A549 (cell line): ENCODE data around the gene GCK. TPM values are rescaled to one million over a fixed set of nuclear protein-coding genes. Genes with fewer than 3 reads are reported as not detected.

Experiments
- ATAC-seq, 2 experiments: fragments of 200-7000 bp in 1 of 2; fragments of >200 bp in 1 of 2; cut with Nextera tagmentation in 1 of 2; cut with Tn5 transposase in 1 of 2; 3 replicates each; pipeline versions ENCODE4 v1.8.0 to v1.9.1; 2018 to 2020; ENCODE audit warnings: mild to moderate bottlenecking in 1 of 2, moderate library complexity in 1 of 2
- CTCF ChIA-PET: fragments of 300-600 bp; sonication (Branson Sonifier 250); formaldehyde crosslinking; extraction: SDS; loops from one replicate; lab custom pipeline; 2021; ENCODE audit warnings: antibody characterized with exemption, inconsistent platforms; lab: Yijun Ruan, JAX
- POLR2A ChIA-PET: fragments of 350-600 bp; formaldehyde crosslinking; extraction: SDS; loops from one replicate; lab custom pipeline; 2021; ENCODE audit warnings: antibody characterized with exemption, inconsistent platforms; lab: Yijun Ruan, JAX
- DNase-seq, 2 experiments: peaks; one replicate each; pipeline versions ENCODE4 v3.0.0 to v3.0.0-alpha.2; 2011 to 2016; ENCODE audit warnings: low read depth in 1 of 2, low spot score in 1 of 2
- FAIRE-seq: peaks from 2 replicates; lab custom pipeline; 2011; peaks lifted over from hg19 to GRCh38; lab: Jason Lieb, UNC
- H3K27ac ChIP-seq, 2 experiments: fragments of >200 bp; sonication (Bioruptor Twin); formaldehyde crosslinking; 3 replicates each; pipeline ENCODE4 v1.5.1; 2016 to 2017
- H3K4me1 ChIP-seq: fragments of >200 bp; sonication (Bioruptor Twin); formaldehyde crosslinking; 3 replicates; pipeline ENCODE4 v1.6.1; 2016
- H3K4me2 ChIP-seq: fragments of >200 bp; sonication (Bioruptor Twin); formaldehyde crosslinking; 3 replicates; pipeline ENCODE4 v1.6.1; 2016
- H3K4me3 ChIP-seq: fragments of >200 bp; sonication (Bioruptor Twin); formaldehyde crosslinking; 3 replicates; pipeline ENCODE4 v1.5.1; 2016
- H3K9me3 ChIP-seq: fragments of >200 bp; sonication (Bioruptor Twin); formaldehyde crosslinking; 3 replicates; pipeline ENCODE4 v1.6.1; 2016
- BHLHE40 ChIP-seq: IDR thresholded peaks from 2 replicates; pipeline ENCODE4 v1.6.1; 2012; ENCODE audit warnings: low read depth, low read length, inconsistent platforms
- CHD4 ChIP-seq: fragments of 200-600 bp; sonication (generic); IDR thresholded peaks from 2 replicates; pipeline ENCODE4 v1.6.1; 2016; ENCODE audit warnings: antibody characterized with exemption, mild to moderate bottlenecking, borderline replicate concordance
- EP300 ChIP-seq, 2 experiments: fragments of >200 bp; sonication (Bioruptor Twin); formaldehyde crosslinking; IDR thresholded peaks; 2 replicates in 1 of 2; 3 replicates in 1 of 2; pipeline ENCODE4 v1.6.1; 2016 to 2017
- FOSB ChIP-seq: fragments of 250-450 bp; sonication (Bioruptor Pico); IDR thresholded peaks from 2 replicates; pipeline ENCODE4 v1.5.0; 2020; ENCODE audit warnings: mild to moderate bottlenecking, moderate library complexity
- FOXS1 ChIP-seq: fragments of 250-450 bp; sonication (Bioruptor Pico); IDR thresholded peaks from 2 replicates; pipeline ENCODE4 v1.5.0; 2020; ENCODE audit warnings: mild to moderate bottlenecking, moderate library complexity
- GATA3 ChIP-seq: IDR thresholded peaks from 2 replicates; pipeline ENCODE4 v1.6.1; 2012; ENCODE audit warnings: borderline replicate concordance
- HEYL ChIP-seq: fragments of 250-450 bp; sonication (Bioruptor Pico); IDR thresholded peaks from 2 replicates; pipeline ENCODE4 v1.8.0; 2021; ENCODE audit warnings: mild to moderate bottlenecking, moderate library complexity
- HOXA7 ChIP-seq: fragments of 250-450 bp; sonication (Bioruptor Pico); IDR thresholded peaks from 2 replicates; pipeline ENCODE4 v1.5.0; 2020; ENCODE audit warnings: mild to moderate bottlenecking, moderate library complexity
- HOXB5 ChIP-seq: fragments of 250-450 bp; sonication (Bioruptor Pico); IDR thresholded peaks from 2 replicates; pipeline ENCODE4 v1.5.0; 2020; ENCODE audit warnings: mild to moderate bottlenecking, moderate library complexity
- JUN ChIP-seq, 2 experiments: fragments of >200 bp; sonication (Bioruptor Twin); formaldehyde crosslinking; IDR thresholded peaks; 2 replicates in 1 of 2; 3 replicates in 1 of 2; pipeline ENCODE4 v1.6.1; 2016 to 2017
- KDM1A ChIP-seq: fragments of 200-600 bp; sonication (generic); IDR thresholded peaks from 2 replicates; pipeline ENCODE4 v1.6.1; 2016; ENCODE audit warnings: low read depth, mild to moderate bottlenecking
- NFE2L2 ChIP-seq: fragments of 150-350 bp; conservative IDR thresholded peaks from 2 replicates; pipeline ENCODE4 v1.6.1; 2014; ENCODE audit warnings: low read length
- RFX5 ChIP-seq: fragments of 450-650 bp; IDR thresholded peaks from 2 replicates; pipeline ENCODE4 v1.7.1; 2014; ENCODE audit warnings: antibody characterized with exemption, mild to moderate bottlenecking, moderate library complexity
- TP53 ChIP-seq: fragments of 250-450 bp; sonication (Bioruptor Pico); IDR thresholded peaks from 2 replicates; pipeline ENCODE4 v1.5.0; 2021; ENCODE audit warnings: mild to moderate bottlenecking, moderate library complexity
- ZC3H11A ChIP-seq: fragments of 450-650 bp; IDR thresholded peaks from 2 replicates; pipeline ENCODE4 v1.6.1; 2014; ENCODE audit warnings: antibody characterized with exemption, mild to moderate bottlenecking
- ZNF302 ChIP-seq: fragments of 250-450 bp; sonication (Bioruptor Pico); IDR thresholded peaks from 2 replicates; pipeline ENCODE4 v1.9.0; 2021; ENCODE audit warnings: inconsistent platforms, mild to moderate bottlenecking, moderate library complexity
- WGBS: methylation state at CpG from one replicate; pipeline ENCODE4 v1.1.6; 2017; ENCODE audit errors: missing lambda C conversion rate; 5-methylcytosine and 5-hydroxymethylcytosine counted together
- polyA plus RNA-seq, 4 experiments: library from polyadenylated mRNA; depleted of rRNA in 3 of 4; stranded (reverse); fragments of >200 nt; fragmentation: RNase III in 1 of 4; extraction: RNeasy Plus Mini Kit Qiagen cat#74134 plus additional on column Dnase treatment in 1 of 4; gene quantifications; 2 replicates in 3 of 4; 3 replicates in 1 of 4; pipeline ENCODE4 v1.2.3, GENCODE V29; 2011 to 2017
- TF ChIP-seq, protein P1 (sequence below): fragments of 450-650 bp; IDR thresholded peaks from 2 replicates; pipeline ENCODE4 v1.6.1; 2014; ENCODE audit warnings: antibody characterized with exemption
- TF ChIP-seq, protein P2 (sequence below): fragments of 150-350 bp; IDR thresholded peaks from 2 replicates; pipeline ENCODE4 v1.6.1; 2014; ENCODE audit warnings: low read depth, mild to moderate bottlenecking, low read length
- TF ChIP-seq, protein P3 (sequence below): fragments of >200 bp; sonication (Bioruptor Twin); formaldehyde crosslinking; IDR thresholded peaks from 3 replicates; pipeline ENCODE4 v1.6.1; 2016
- TF ChIP-seq, protein P4 (sequence below): IDR thresholded peaks from 2 replicates; pipeline ENCODE4 v1.6.1; 2012
- TF ChIP-seq, protein P5 (sequence below): IDR thresholded peaks from 2 replicates; pipeline ENCODE4 v1.6.1; 2012; ENCODE audit warnings: low read depth, borderline replicate concordance
- TF ChIP-seq, protein P6 (sequence below): IDR thresholded peaks from 2 replicates; pipeline ENCODE4 v1.6.1; 2012

The GCK gene
- polyA plus RNA-seq, 2 of the 4 experiments (the other 2 are of a cell fraction): 0.12 TPM; not detected in 1

DNA sequence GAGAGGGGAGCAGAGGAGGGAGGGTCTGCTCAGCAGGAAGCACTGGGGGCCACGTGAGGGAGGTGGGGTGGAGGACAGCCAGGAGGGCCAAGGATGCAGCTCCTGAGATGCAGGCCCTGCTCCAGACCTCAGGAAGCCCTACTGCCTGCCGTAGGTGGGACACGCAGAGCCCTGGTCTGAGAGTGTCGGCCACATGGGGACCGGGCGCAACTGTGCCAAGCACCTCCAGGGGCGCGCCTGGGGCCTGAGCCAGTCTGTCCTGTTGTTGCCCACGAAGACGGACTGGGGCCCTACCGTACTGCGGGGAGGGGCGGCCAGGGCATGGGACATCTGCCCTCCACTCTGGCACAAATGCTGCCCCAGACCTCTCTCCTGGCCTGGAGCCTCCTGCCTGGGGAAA is 43.2 kb upstream of the GCK start (continued):
- TF ChIP-seq, protein P1, sequence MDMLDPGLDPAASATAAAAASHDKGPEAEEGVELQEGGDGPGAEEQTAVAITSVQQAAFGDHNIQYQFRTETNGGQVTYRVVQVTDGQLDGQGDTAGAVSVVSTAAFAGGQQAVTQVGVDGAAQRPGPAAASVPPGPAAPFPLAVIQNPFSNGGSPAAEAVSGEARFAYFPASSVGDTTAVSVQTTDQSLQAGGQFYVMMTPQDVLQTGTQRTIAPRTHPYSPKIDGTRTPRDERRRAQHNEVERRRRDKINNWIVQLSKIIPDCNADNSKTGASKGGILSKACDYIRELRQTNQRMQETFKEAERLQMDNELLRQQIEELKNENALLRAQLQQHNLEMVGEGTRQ: no peak
- no peak for TF ChIP-seq ZNF302 (CRISPR knock-in tag)
- TF ChIP-seq RFX5: no peak
- no peak for TF ChIP-seq KDM1A
- TF ChIP-seq, all 56 proteins: peak for 0

DNA sequence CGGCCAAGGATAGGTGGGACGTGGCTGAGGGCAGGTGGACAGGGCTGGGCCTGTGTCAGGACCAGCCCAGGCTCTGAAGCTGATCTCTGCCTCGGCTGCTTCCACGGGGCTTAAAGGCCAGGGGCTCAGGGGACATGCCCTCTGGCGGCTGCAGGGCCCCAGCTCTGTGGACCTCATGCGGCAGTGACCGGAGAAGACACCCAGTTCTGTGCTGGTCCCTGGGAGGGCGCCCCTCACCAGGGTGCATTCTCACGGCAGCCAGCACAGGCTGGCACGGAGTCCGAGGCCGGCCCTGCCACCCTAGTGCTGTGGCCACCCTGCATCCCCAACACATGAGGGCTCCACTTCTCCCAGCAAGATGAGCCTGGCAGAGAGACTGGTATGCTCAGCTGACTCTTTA is 41.8 kb upstream of the GCK start:
- TF ChIP-seq TP53 (CRISPR knock-in tag) (no peak), ZC3H11A (no peak), FOSB (CRISPR knock-in tag) (no peak), HEYL (CRISPR knock-in tag) (no peak), BHLHE40 (no peak), HOXA7 (CRISPR knock-in tag) (no peak), HOXB5 (CRISPR knock-in tag) (no peak), FOXS1 (no peak), NFE2L2 (no peak), CHD4 (no peak)
- TF ChIP-seq, protein P2, sequence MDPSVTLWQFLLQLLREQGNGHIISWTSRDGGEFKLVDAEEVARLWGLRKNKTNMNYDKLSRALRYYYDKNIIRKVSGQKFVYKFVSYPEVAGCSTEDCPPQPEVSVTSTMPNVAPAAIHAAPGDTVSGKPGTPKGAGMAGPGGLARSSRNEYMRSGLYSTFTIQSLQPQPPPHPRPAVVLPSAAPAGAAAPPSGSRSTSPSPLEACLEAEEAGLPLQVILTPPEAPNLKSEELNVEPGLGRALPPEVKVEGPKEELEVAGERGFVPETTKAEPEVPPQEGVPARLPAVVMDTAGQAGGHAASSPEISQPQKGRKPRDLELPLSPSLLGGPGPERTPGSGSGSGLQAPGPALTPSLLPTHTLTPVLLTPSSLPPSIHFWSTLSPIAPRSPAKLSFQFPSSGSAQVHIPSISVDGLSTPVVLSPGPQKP: no peak
- TF ChIP-seq, protein P3, sequence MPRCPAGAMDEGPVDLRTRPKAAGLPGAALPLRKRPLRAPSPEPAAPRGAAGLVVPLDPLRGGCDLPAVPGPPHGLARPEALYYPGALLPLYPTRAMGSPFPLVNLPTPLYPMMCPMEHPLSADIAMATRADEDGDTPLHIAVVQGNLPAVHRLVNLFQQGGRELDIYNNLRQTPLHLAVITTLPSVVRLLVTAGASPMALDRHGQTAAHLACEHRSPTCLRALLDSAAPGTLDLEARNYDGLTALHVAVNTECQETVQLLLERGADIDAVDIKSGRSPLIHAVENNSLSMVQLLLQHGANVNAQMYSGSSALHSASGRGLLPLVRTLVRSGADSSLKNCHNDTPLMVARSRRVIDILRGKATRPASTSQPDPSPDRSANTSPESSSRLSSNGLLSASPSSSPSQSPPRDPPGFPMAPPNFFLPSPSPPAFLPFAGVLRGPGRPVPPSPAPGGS: no peak
- TF ChIP-seq, protein P4, sequence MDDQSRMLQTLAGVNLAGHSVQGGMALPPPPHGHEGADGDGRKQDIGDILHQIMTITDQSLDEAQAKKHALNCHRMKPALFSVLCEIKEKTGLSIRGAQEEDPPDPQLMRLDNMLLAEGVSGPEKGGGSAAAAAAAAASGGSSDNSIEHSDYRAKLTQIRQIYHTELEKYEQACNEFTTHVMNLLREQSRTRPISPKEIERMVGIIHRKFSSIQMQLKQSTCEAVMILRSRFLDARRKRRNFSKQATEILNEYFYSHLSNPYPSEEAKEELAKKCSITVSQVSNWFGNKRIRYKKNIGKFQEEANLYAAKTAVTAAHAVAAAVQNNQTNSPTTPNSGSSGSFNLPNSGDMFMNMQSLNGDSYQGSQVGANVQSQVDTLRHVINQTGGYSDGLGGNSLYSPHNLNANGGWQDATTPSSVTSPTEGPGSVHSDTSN: no peak
- TF ChIP-seq, protein P5, sequence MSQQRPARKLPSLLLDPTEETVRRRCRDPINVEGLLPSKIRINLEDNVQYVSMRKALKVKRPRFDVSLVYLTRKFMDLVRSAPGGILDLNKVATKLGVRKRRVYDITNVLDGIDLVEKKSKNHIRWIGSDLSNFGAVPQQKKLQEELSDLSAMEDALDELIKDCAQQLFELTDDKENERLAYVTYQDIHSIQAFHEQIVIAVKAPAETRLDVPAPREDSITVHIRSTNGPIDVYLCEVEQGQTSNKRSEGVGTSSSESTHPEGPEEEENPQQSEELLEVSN: no peak
- POLR2A ChIA-PET: no interaction called here
- 84% methylated on average over 8 of the region's 12 CpGs for WGBS
- DNase-seq (no peak), ATAC-seq (peak in 1 of 2 experiments; percentile 14; a peak in 3 of 6 replicates), FAIRE-seq (no peak)
- CTCF ChIA-PET: interaction anchor here (5.1 kb wide), 1 partner anchor 10 kb away, joined by 31 read pairs; no protein-coding TSS in a partner anchor
- H3K27ac ChIP-seq: no peak overlapping the region
- no peaks in the 10 kb centered on the region for H3K4me1 ChIP-seq
- no peak overlapping the region for H3K4me2 ChIP-seq
- no peaks in the 10 kb centered on the region for H3K9me3 ChIP-seq
- H3K4me3 ChIP-seq: no peak overlapping the region

DNA sequence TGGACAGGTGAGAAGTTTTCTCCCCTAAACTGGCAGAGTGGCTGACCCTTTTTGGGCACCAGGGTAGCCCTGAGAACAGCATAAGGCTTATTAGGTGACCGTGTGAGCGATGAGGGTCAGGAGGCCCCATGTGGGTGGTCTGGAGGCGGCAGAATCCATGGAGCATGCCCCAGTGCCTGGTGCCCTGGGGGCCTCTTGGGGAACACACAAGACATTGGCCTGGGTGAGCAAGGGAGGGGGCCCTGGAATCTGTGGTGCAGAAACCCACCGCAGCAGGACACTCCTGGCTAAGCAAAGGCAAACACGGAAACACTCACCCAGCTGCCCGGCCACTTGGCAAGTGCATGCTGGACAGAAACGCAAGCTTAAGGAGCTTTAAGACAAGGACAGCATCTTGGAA is 41.0 kb upstream of the GCK start:
- Histone ChIP-seq H3K4me3 (no peak overlapping the region), H3K9me3 (no peaks in the 10 kb centered on the region), H3K27ac (no peak overlapping the region), H3K4me1 (no peaks in the 10 kb centered on the region), H3K4me2 (no peak overlapping the region)
- FAIRE-seq: no peak
- DNase-seq: no peak
- ChIA-PET CTCF (interaction anchor here (5.1 kb wide), 1 partner anchor 10 kb away, joined by 31 read pairs; no protein-coding TSS in a partner anchor), POLR2A (no interaction called here)
- ATAC-seq: no peak
- 88% methylated on average over 7 of the region's 7 CpGs for WGBS
- no peak for TF ChIP-seq ZNF302 (CRISPR knock-in tag)
- no peak for TF ChIP-seq JUN (IDR thresholded peaks at IDR 0.05)
- TF ChIP-seq GATA3: no peak
- no peak for TF ChIP-seq HOXB5 (CRISPR knock-in tag)
- no peak for TF ChIP-seq FOSB (CRISPR knock-in tag)
- TF ChIP-seq EP300 (IDR thresholded peaks at IDR 0.05): no peak
- TF ChIP-seq CHD4: no peak
- TF ChIP-seq, protein P6, sequence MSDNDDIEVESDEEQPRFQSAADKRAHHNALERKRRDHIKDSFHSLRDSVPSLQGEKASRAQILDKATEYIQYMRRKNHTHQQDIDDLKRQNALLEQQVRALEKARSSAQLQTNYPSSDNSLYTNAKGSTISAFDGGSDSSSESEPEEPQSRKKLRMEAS: no peak
- TF ChIP-seq HEYL (CRISPR knock-in tag): no peak
